Neural progenitor cell (in vitro differentiated cells): Measurements from ENCODE around the gene H2BK1. TPM values are rescaled to one million over a fixed set of nuclear protein-coding genes. Genes with fewer than 3 reads are reported as not detected.

Experiments
- DNase-seq: peaks from one replicate; pipeline ENCODE4 v3.0.0-alpha.2; 2016; ENCODE audit warnings: low spot score
- H2AFZ ChIP-seq: fragments of 200-600 bp; sonication (generic); replicated peaks from 2 replicates; pipeline ENCODE4 v1.6.1; 2016; ENCODE audit warnings: antibody characterized with exemption
- H3F3A ChIP-seq: fragments of 200-600 bp; sonication (generic); 2 replicates; pipeline ENCODE4 v1.6.1; 2016; ENCODE audit warnings: antibody characterized with exemption, low read depth
- H3K27ac ChIP-seq: fragments of 200-600 bp; sonication (generic); 2 replicates; pipeline ENCODE4 v1.5.1; 2016; ENCODE audit warnings: mild to moderate bottlenecking
- H3K27me3 ChIP-seq: fragments of 200-600 bp; sonication (generic); 2 replicates; pipeline ENCODE4 v1.6.1; 2016; ENCODE audit warnings: mild to moderate bottlenecking, moderate library complexity
- H3K36me3 ChIP-seq: fragments of 200-600 bp; sonication (generic); 2 replicates; pipeline ENCODE4 v1.5.1; 2016
- H3K4me1 ChIP-seq: fragments of 200-600 bp; sonication (generic); 2 replicates; pipeline ENCODE4 v1.6.1; 2016; ENCODE audit warnings: mixed run types
- H3K4me2 ChIP-seq: fragments of 200-600 bp; sonication (generic); 2 replicates; pipeline ENCODE4 v1.6.1; 2016
- H3K4me3 ChIP-seq: fragments of 200-600 bp; sonication (generic); 2 replicates; pipeline ENCODE4 v1.5.1; 2016
- H3K79me2 ChIP-seq: fragments of 200-600 bp; sonication (generic); 2 replicates; pipeline ENCODE4 v1.6.1; 2016; ENCODE audit warnings: low read depth
- H3K9ac ChIP-seq: fragments of 200-600 bp; sonication (generic); 2 replicates; pipeline ENCODE4 v1.6.1; 2016
- H3K9me3 ChIP-seq: fragments of 200-600 bp; sonication (generic); 2 replicates; pipeline ENCODE4 v1.5.1; 2016; ENCODE audit warnings: low read depth
- H4K20me1 ChIP-seq: fragments of 200-600 bp; sonication (generic); 2 replicates; pipeline ENCODE4 v1.6.1; 2016; ENCODE audit warnings: low read depth
- H3K27ac Mint-ChIP-seq: 3 replicates; pipeline ENCODE4 v1.8.0; 2021; ENCODE audit warnings: mixed read lengths
- H3K27me3 Mint-ChIP-seq: 2 replicates; pipeline ENCODE4 v1.8.0; 2022; ENCODE audit warnings: low read depth, mild to moderate bottlenecking, inconsistent platforms, moderate library complexity, mixed read lengths; ENCODE audit not compliant: insufficient read depth
- H3K36me3 Mint-ChIP-seq: 3 replicates; pipeline ENCODE4 v1.8.0; 2021; ENCODE audit warnings: mixed read lengths
- H3K4me1 Mint-ChIP-seq: 3 replicates; pipeline ENCODE4 v1.8.0; 2021; ENCODE audit warnings: mixed read lengths
- H3K4me3 Mint-ChIP-seq: 3 replicates; pipeline ENCODE4 v1.8.0; 2021; ENCODE audit warnings: mild to moderate bottlenecking, moderate library complexity, mixed read lengths
- H3K9me3 Mint-ChIP-seq: 3 replicates; pipeline ENCODE4 v1.8.0; 2020; ENCODE audit warnings: mixed read lengths
- CTCF ChIP-seq: fragments of 200-600 bp; sonication (generic); IDR thresholded peaks from 2 replicates; pipeline ENCODE4 v1.5.1; 2017; ENCODE audit warnings: antibody characterized with exemption, mild to moderate bottlenecking
- EZH2 ChIP-seq: fragments of 200-600 bp; sonication (generic); IDR thresholded peaks from 2 replicates; pipeline ENCODE4 v1.6.1; 2017; ENCODE audit warnings: antibody characterized with exemption, mild to moderate bottlenecking, moderate library complexity
- EZH2phosphoT487 ChIP-seq: fragments of 200-600 bp; sonication (generic); IDR thresholded peaks from 2 replicates; pipeline ENCODE4 v1.6.1; 2017; ENCODE audit warnings: antibody characterized with exemption
- total RNA-seq: library from RNA; depleted of rRNA; stranded (reverse); fragments of >200 nt; gene quantifications from 2 replicates; pipeline ENCODE4 v1.2.3, GENCODE V29; 2015; ENCODE audit warnings: low replicate concordance

H2BK1 gene
- total RNA-seq, 1 donor from 2014 or later: not detected

GRCh38 chr7:151197932-151198331 is 12.4 kb downstream of the H2BK1 start:
- H3K9me3 Mint-ChIP-seq: peaks cover 2% of the 10 kb centered on the region
- Histone ChIP-seq H3K4me1 (peaks cover 11% of the 10 kb centered on the region), H3K4me2 (no peak overlapping the region), H3K36me3 (no peaks in the 10 kb centered on the region), H3K9me3 (no peaks in the 10 kb centered on the region), H2AFZ (no peak overlapping the region), H3K27ac (no peak overlapping the region), H3K4me3 (no peak overlapping the region), H3K27me3 (peaks cover 12% of the 10 kb centered on the region), H3K9ac (no peak overlapping the region), H3K79me2 (no peaks in the 10 kb centered on the region), H4K20me1 (no peaks in the 10 kb centered on the region), H3F3A (no peaks in the 10 kb centered on the region)
- TF ChIP-seq EZH2 (no peak), CTCF (no peak), EZH2phosphoT487 (no peak)
- H3K4me1 Mint-ChIP-seq: no peaks in the 10 kb centered on the region
- no peak for DNase-seq
- no peaks in the 10 kb centered on the region for H3K36me3 Mint-ChIP-seq
- H3K27me3 Mint-ChIP-seq: peaks cover 8% of the 10 kb centered on the region
- H3K4me3 Mint-ChIP-seq: no peak overlapping the region
- H3K27ac Mint-ChIP-seq: no peak overlapping the region

- Mint-ChIP-seq H3K4me1 (no peaks in the 10 kb centered on the region), H3K36me3 (no peaks in the 10 kb centered on the region), H3K9me3 (no peaks in the 10 kb centered on the region), H3K4me3 (no peak overlapping the region), H3K27me3 (peaks cover 10% of the 10 kb centered on the region), H3K27ac (no peak overlapping the region)
- no peaks in the 10 kb centered on the region for H3F3A ChIP-seq
- H3K79me2 ChIP-seq: no peaks in the 10 kb centered on the region
- DNase-seq: no peak
- peaks cover 12% of the 10 kb centered on the region for H3K27me3 ChIP-seq
- no peaks in the 10 kb centered on the region for H3K9me3 ChIP-seq
- no peaks in the 10 kb centered on the region for H3K36me3 ChIP-seq
- H4K20me1 ChIP-seq: no peaks in the 10 kb centered on the region
- no peak overlapping the region for H3K9ac ChIP-seq
- no peak overlapping the region for H2AFZ ChIP-seq
- no peak overlapping the region for H3K4me3 ChIP-seq
- no peak for TF ChIP-seq CTCF
- no peak for TF ChIP-seq EZH2
- TF ChIP-seq EZH2phosphoT487: no peak
- no peak overlapping the region for H3K27ac ChIP-seq
- peaks cover 11% of the 10 kb centered on the region for H3K4me1 ChIP-seq
- no peak overlapping the region for H3K4me2 ChIP-seq
These were observed 14.5 kb downstream of the H2BK1 start for GRCh38 chr7:151195616-151196450.

- Mint-ChIP-seq H3K27ac (no peak overlapping the region), H3K4me3 (no peak overlapping the region), H3K9me3 (no peaks in the 10 kb centered on the region), H3K36me3 (no peaks in the 10 kb centered on the region), H3K4me1 (no peaks in the 10 kb centered on the region), H3K27me3 (peaks cover 10% of the 10 kb centered on the region)
- Histone ChIP-seq H3K4me1 (peaks cover 3% of the 10 kb centered on the region), H3K27me3 (peaks cover 21% of the 10 kb centered on the region), H3K9ac (no peak overlapping the region), H3K4me2 (no peak overlapping the region), H3K79me2 (no peaks in the 10 kb centered on the region), H4K20me1 (no peaks in the 10 kb centered on the region), H3K9me3 (no peaks in the 10 kb centered on the region), H3K36me3 (no peaks in the 10 kb centered on the region), H3F3A (no peaks in the 10 kb centered on the region), H3K27ac (no peak overlapping the region), H3K4me3 (no peak overlapping the region), H2AFZ (no peak overlapping the region)
- TF ChIP-seq CTCF (no peak), EZH2 (no peak), EZH2phosphoT487 (no peak)
- DNase-seq: no peak
These were observed 16.1 kb downstream of the H2BK1 start for GRCh38 chr7:151194188-151194587.
